Esophagus mucosa (tissue), 1 donor: ENCODE results near the gene TRMT1. TPM values are rescaled to one million over a fixed set of nuclear protein-coding genes. Genes with fewer than 3 reads are reported as not detected.
"Not testable (repeated sequence)": the region's sequence is repeated elsewhere in the genome, so short reads cannot be mapped to it uniquely, and the experiment has no call there.

Source experiments
- ATAC-seq: fragments of 200-7000 bp; cut with Tn5 transposase; one replicate; pipeline ENCODE4 v1.9.1; 2020
- total RNA-seq: library from RNA; stranded (reverse); gene quantifications from one replicate; pipeline ENCODE4 v1.2.4, GENCODE V29; 2023
- donor health status: DM: yes; HTN: yes; CAD: no.

TRMT1 gene
- total RNA-seq, 1 donor from 2014 or later, result 23.8 TPM

- ATAC-seq, result peak; percentile 65
Measured at GRCh38 chr19:13150187-13150930, 33.8 kb upstream of the TRMT1 start, which contains the start of the genes IER2 and STX10. IER2 (plus strand) TSS chr19:13150411; CDS start chr19:13153187, 2,776 bp downstream. STX10 (minus strand) TSS chr19:13150375; CDS start chr19:13150173, 202 bp downstream.

- peak; percentile 0 for ATAC-seq
Measured at GRCh38 chr19:13149628-13150186, 33.2 kb upstream of the TRMT1 start.

GRCh38 chr19:13149173-13149627 is 32.7 kb upstream of the TRMT1 start:
- ATAC-seq, result not testable (repeated sequence)

GRCh38 chr19:13146763-13147563 is 30.4 kb upstream of the TRMT1 start:
- no peak for ATAC-seq

GRCh38 chr19:13139633-13140311 is 23.2 kb upstream of the TRMT1 start:
- no peak for ATAC-seq

- ATAC-seq, result no peak
Measured at GRCh38 chr19:13138916-13139198, 22.3 kb upstream of the TRMT1 start.

GRCh38 chr19:13138171-13138915 is 21.8 kb upstream of the TRMT1 start:
- no peak for ATAC-seq

- ATAC-seq, result no peak
Measured at GRCh38 chr19:13137290-13137794, 20.8 kb upstream of the TRMT1 start.

- ATAC-seq, result no peak
Measured at GRCh38 chr19:13135068-13136062, 18.8 kb upstream of the TRMT1 start.

- ATAC-seq, result no peak
Measured at GRCh38 chr19:13134626-13135025, 18.1 kb upstream of the TRMT1 start.

GRCh38 chr19:13133241-13133870 is 16.8 kb upstream of the TRMT1 start:
- no peak for ATAC-seq

GRCh38 chr19:13132471-13133180 is 16.1 kb upstream of the TRMT1 start:
- no peak for ATAC-seq

GRCh38 chr19:13130886-13131490 is 14.4 kb upstream of the TRMT1 start:
- ATAC-seq, result no peak

GRCh38 chr19:13129384-13129783 is 12.8 kb upstream of the TRMT1 start:
- ATAC-seq, result no peak

- peak; percentile 7 for ATAC-seq
Measured at GRCh38 chr19:13128583-13128982, 12.0 kb upstream of the TRMT1 start.

- no peak for ATAC-seq
Measured at GRCh38 chr19:13127811-13128575, 11.5 kb upstream of the TRMT1 start.

GRCh38 chr19:13127051-13127450 is 10.5 kb upstream of the TRMT1 start:
- no peak for ATAC-seq
